DOHH2 (cell line): ENCODE results near the gene EPB41.

ENCODE experiments used
- H3F3A ChIP-seq: fragments of 200-600 bp; sonication (generic), shearing (Covaris generic); 2 replicates; pipeline ENCODE4 v1.6.0; 2016; ENCODE audit warnings: antibody characterized with exemption, mild to moderate bottlenecking; ENCODE audit not compliant: control insufficient read depth, insufficient read depth
- H3K27ac ChIP-seq: fragments of 200-600 bp; sonication (generic); 2 replicates; pipeline ENCODE4 v1.5.1; 2014; ENCODE audit warnings: low read depth, mild to moderate bottlenecking, low read length, moderate library complexity
- H3K27me3 ChIP-seq: fragments of 200-600 bp; sonication (generic); 2 replicates; pipeline ENCODE4 v1.6.1; 2014; ENCODE audit warnings: mild to moderate bottlenecking, low read length, mixed read lengths; ENCODE audit not compliant: control insufficient read depth
- H3K36me3 ChIP-seq: fragments of 200-600 bp; sonication (generic); 2 replicates; pipeline ENCODE4 v1.6.1; 2014; ENCODE audit warnings: mild to moderate bottlenecking, low read length, moderate library complexity, mixed read lengths; ENCODE audit not compliant: control insufficient read depth
- H3K4me1 ChIP-seq: fragments of 200-600 bp; sonication (generic); 2 replicates; pipeline ENCODE4 v1.6.1; 2014; ENCODE audit warnings: mild to moderate bottlenecking, low read length, mixed read lengths; ENCODE audit not compliant: control insufficient read depth
- H3K4me2 ChIP-seq: fragments of 200-600 bp; sonication (generic); 2 replicates; pipeline ENCODE4 v1.6.0; 2014; ENCODE audit warnings: mild to moderate bottlenecking, low read length, moderate library complexity
- H3K4me3 ChIP-seq: fragments of 200-600 bp; sonication (generic); 2 replicates; pipeline ENCODE4 v1.5.1; 2014; ENCODE audit warnings: mild to moderate bottlenecking, low read length, mixed read lengths
- H3K79me2 ChIP-seq: fragments of 200-600 bp; sonication (generic); 2 replicates; pipeline ENCODE4 v1.6.1; 2014; ENCODE audit warnings: mild to moderate bottlenecking, low read length, mixed read lengths; ENCODE audit not compliant: control insufficient read depth
- H3K9me2 ChIP-seq: fragments of 200-600 bp; sonication (generic); replicated peaks from 2 replicates; pipeline ENCODE4 v1.6.1; 2014; ENCODE audit warnings: mild to moderate bottlenecking, low read length, mixed read lengths; ENCODE audit not compliant: control insufficient read depth
- H3K9me3 ChIP-seq: fragments of 200-600 bp; sonication (generic); 2 replicates; pipeline ENCODE4 v1.6.1; 2014; ENCODE audit warnings: antibody characterized with exemption, low read length, mixed read lengths; ENCODE audit not compliant: control insufficient read depth, insufficient read depth
- H4K20me1 ChIP-seq: fragments of 200-600 bp; sonication (generic); 2 replicates; pipeline ENCODE4 v1.6.0; 2014; ENCODE audit warnings: low read depth, mild to moderate bottlenecking, antibody characterized with exemption, low read length, moderate library complexity; ENCODE audit not compliant: control insufficient read depth, insufficient read depth
- EZH2phosphoT487 ChIP-seq: fragments of 200-600 bp; sonication (generic); IDR thresholded peaks from 2 replicates; pipeline ENCODE4 v1.6.1; 2017; ENCODE audit warnings: borderline replicate concordance, mild to moderate bottlenecking, antibody characterized with exemption, low read length, moderate library complexity, mixed read lengths
- TF ChIP-seq, protein P1 (sequence below): fragments of 200-600 bp; sonication (generic); IDR thresholded peaks from one replicate; pipeline ENCODE4 v1.5.1; 2014; ENCODE audit warnings: antibody characterized with exemption, mild to moderate bottlenecking, low read depth, low read length; ENCODE audit not compliant: poor library complexity, severe bottlenecking

The EPB41 gene

DNA sequence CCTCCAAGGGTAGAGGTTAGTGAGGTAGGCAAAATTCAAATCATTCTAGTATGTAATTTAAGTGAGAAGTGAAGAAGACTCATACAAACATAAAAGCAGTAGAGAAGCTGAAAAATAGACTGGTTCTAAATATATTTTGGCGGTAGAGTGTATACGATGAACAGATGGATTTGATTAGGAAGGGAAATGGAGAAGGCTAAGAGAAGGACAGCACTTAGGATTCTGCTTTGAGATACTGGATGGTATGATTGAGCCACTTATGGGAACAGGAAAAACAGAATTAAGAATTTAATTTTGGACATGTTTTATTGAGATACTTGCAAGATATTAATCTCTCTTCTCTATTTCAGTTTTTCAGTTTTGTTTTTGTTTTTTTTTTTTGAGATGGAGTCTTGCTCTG, 60.1 kb downstream of the EPB41 start:
- H3K27me3 ChIP-seq: no peaks in the 10 kb centered on the region
- H3F3A ChIP-seq: no peaks in the 10 kb centered on the region
- no peak overlapping the region for H3K4me2 ChIP-seq
- no peak overlapping the region for H3K27ac ChIP-seq
- H3K4me3 ChIP-seq: no peak overlapping the region
- TF ChIP-seq, protein P1, sequence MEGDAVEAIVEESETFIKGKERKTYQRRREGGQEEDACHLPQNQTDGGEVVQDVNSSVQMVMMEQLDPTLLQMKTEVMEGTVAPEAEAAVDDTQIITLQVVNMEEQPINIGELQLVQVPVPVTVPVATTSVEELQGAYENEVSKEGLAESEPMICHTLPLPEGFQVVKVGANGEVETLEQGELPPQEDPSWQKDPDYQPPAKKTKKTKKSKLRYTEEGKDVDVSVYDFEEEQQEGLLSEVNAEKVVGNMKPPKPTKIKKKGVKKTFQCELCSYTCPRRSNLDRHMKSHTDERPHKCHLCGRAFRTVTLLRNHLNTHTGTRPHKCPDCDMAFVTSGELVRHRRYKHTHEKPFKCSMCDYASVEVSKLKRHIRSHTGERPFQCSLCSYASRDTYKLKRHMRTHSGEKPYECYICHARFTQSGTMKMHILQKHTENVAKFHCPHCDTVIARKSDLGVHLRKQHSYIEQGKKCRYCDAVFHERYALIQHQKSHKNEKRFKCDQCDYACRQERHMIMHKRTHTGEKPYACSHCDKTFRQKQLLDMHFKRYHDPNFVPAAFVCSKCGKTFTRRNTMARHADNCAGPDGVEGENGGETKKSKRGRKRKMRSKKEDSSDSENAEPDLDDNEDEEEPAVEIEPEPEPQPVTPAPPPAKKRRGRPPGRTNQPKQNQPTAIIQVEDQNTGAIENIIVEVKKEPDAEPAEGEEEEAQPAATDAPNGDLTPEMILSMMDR: no peak
- no peak for TF ChIP-seq EZH2phosphoT487
- H3K9me2 ChIP-seq: no peaks in the 10 kb centered on the region
- no peaks in the 10 kb centered on the region for H3K9me3 ChIP-seq
- H3K36me3 ChIP-seq: no peaks in the 10 kb centered on the region
- H3K4me1 ChIP-seq: no peaks in the 10 kb centered on the region
- H4K20me1 ChIP-seq: no peaks in the 10 kb centered on the region
- H3K79me2 ChIP-seq: peaks cover 13% of the 10 kb centered on the region

DNA sequence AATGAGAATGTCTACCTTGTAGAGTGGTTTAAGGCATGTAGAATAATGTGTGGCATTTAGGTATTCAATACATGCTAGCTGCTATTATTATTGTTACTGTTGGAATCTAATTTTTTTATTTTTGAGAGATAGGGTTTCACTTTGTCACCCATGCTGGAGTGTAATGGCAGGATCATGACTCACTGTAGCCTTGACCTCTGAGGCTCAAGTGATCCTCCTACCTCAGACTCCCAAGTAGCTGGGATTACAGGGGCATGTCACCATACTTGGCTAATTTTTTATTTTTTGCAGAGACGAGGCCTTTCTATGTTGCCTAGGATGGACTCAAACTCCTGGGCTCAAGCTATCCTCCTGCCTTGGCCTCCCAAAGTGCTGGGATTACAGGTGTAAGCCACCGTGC, 61.9 kb downstream of the EPB41 start:
- Histone ChIP-seq H3K4me1 (no peaks in the 10 kb centered on the region), H3K27ac (no peak overlapping the region), H3K4me3 (no peak overlapping the region), H3K79me2 (peaks cover 18% of the 10 kb centered on the region), H3K9me2 (no peaks in the 10 kb centered on the region), H3F3A (no peaks in the 10 kb centered on the region), H3K4me2 (no peak overlapping the region), H3K36me3 (no peaks in the 10 kb centered on the region), H4K20me1 (no peaks in the 10 kb centered on the region), H3K9me3 (no peaks in the 10 kb centered on the region), H3K27me3 (no peaks in the 10 kb centered on the region)
- TF ChIP-seq, protein P1: no peak
- TF ChIP-seq EZH2phosphoT487: no peak

DNA sequence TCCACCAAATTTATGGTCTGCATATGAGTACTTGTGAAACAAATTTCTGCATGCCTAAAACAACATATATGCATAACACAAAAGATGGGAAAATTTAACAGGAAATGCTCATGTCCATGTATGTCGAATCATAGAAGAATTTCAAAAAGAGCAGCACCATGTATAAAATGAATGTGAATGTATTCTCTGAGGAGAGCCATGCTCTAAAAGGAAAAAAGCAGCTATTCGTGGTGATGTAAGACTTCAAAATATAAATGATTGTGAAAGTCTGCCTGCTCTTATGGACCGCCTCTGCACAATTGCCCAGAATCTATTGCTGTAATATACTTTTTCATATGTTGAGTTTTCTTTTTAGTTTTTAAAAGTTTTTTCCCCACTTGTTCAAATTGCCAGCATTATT, 66.8 kb downstream of the EPB41 start:
- peaks cover 9% of the 10 kb centered on the region for H3K4me1 ChIP-seq
- no peak for TF ChIP-seq EZH2phosphoT487
- TF ChIP-seq, protein P1: no peak
- H3K79me2 ChIP-seq: peaks cover 31% of the 10 kb centered on the region
- no peak overlapping the region for H3K27ac ChIP-seq
- peaks cover 6% of the 10 kb centered on the region for H3K36me3 ChIP-seq
- no peaks in the 10 kb centered on the region for H3K9me2 ChIP-seq
- H3K27me3 ChIP-seq: no peaks in the 10 kb centered on the region
- peaks cover 11% of the 10 kb centered on the region; the same call in 1 of the 2 replicates for H3K9me3 ChIP-seq
- no peak overlapping the region for H3K4me2 ChIP-seq
- no peaks in the 10 kb centered on the region for H4K20me1 ChIP-seq
- peaks cover 2% of the 10 kb centered on the region; the same call in 1 of the 2 replicates for H3F3A ChIP-seq
- no peak overlapping the region for H3K4me3 ChIP-seq
